Vagina (tissue), 2 donors: ENCODE measurements around the gene CCDC28A.

Source experiments
- CTCF ChIP-seq, 3 experiments: fragments of 450-650 bp in 2 of 3; fragments of 200-600 bp in 1 of 3; sonication (generic) in 1 of 3; IDR thresholded peaks; one replicate each; pipeline ENCODE4 v1.5.1; 2017 to 2019; ENCODE audit warnings: antibody characterized with exemption in 3 of 3, mild to moderate bottlenecking in 2 of 3, moderate library complexity in 2 of 3
- POLR2AphosphoS5 ChIP-seq, 2 donors: sonication (generic); formaldehyde crosslinking; IDR thresholded peaks; one replicate each; pipeline ENCODE4 v1.9.0; 2017; ENCODE audit warnings: antibody characterized with exemption in 2 of 2, mild to moderate bottlenecking in 2 of 2, low read depth in 1 of 2; ENCODE audit not compliant: insufficient read depth in 1 of 2

GRCh38 chr6:138830248-138830647 is 56.7 kb downstream of the CCDC28A start:
- TF ChIP-seq CTCF (IDR thresholded peaks at IDR 0.05) (no peak), POLR2AphosphoS5 (IDR thresholded peaks at IDR 0.05; ENCODE audit: insufficient read depth in 1 of 2, low read depth in 1 of 2) (no peak)
